ENCODE results near the gene TIAM2.

TIAM2 gene

GRCh38 chr6:155268088-155268867, 273.2 kb downstream of the TIAM2 start:
- DNase-seq, result peak in 1 of 2 donors; percentile 43

GRCh38 chr6:155269765-155270164, 274.6 kb downstream of the TIAM2 start:
- DNase-seq, result no peak

- DNase-seq, result no peak
Measured at GRCh38 chr6:155270561-155271091, 275.5 kb downstream of the TIAM2 start.

GRCh38 chr6:155271145-155271544, 276.0 kb downstream of the TIAM2 start:
- DNase-seq, result no peak

DNA sequence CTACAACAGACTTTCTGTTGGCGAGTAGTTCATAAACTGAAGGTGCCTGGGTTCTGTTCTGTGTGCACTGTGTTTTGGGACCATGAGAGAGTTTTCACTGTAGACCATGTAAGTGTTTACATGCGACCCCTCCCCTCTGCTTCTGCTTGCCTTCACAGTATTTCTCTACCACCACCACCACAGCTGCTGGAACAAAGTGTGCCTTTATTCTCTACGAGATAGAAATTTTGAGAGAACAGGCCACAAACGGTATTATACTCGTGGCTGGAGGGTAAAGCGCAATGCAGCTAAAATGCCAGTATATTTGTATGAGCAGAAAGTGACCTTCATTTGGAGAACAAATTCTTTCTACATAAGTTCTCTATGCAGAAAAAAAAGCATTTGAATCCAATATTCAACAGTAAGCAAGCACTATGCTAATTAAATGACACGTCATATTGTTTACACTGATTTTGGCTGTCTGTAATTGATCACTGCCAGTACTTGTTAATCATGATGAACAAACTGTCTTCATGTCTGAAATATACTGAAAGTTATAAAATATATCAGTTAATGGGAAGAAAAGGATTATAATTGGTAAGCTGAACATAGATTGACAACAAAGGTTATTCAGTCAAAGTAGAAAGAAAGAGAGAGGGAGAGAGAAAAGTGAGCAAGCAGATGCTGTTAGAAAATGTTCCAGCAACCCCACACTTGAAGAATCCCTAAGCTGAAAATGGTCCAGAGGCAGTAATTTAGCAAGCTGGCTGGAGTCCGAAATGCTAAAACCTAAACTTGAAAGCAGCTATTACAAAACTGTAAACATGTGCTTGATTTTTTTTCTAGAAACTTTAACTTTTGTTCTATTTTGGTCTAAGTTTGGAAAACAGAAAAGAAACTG, 277.5 kb downstream of the TIAM2 start:
- DNase-seq, result no peak

- no peak for DNase-seq
Measured at GRCh38 chr6:155273431-155273830, 278.3 kb downstream of the TIAM2 start.

DNA sequence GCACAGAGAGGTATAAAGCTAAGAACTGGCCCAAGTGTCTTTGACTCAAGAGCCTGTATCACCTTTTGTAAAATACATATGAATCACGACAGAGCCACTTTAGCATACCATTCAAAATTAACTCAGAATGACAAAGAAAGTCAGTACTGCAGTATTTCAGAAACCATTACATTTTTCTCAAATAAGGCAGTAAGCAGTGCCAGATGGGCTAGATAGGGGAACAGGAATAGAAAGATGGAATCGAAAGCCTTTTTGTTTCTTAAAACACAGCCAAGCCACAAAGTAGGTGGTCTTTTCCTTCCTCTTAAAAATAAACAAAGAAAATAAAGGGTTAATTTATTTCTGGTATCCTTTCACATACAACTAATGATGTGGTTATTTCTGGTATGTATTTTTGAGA, 279.0 kb downstream of the TIAM2 start:
- DNase-seq, result no peak

DNA sequence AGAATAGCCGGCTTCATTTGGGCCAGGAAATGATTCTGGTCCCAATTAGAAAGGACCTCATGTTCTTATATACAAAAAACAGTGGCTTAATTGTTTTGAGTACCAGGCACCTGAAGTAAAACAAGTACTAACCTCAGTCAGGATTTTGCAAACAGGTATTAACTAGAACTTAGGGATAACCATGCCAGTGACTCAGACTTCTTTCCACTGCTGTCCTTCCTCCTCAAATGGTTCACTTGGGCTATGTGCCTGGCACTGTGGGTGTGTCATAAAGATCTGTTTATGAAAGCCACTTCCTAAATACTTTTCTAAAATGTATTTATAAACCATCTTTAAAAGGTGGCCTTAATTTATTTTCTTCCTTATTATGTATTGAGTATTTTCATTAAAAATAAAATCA, 279.4 kb downstream of the TIAM2 start:
- DNase-seq, result no peak

- no peak for DNase-seq
Measured at GRCh38 chr6:155275808-155276480, 280.8 kb downstream of the TIAM2 start.

DNA sequence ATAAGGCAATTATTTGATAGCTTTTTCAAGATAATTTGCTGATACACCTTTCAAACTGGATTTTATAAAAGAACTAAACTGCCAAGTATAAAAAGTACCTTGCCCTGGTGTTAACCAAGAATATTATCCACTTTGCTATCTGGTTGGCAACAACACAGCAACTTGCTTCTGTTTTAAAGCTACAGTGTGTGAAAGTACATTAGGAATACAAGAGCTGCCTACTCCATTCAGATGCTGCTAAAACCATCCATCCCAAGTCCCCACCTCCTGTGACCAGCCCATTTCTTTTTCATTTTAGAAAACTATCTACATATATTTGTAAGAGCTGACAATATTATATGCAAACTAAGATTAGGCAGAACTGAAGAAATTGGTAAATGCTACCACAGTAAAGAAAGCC, 281.5 kb downstream of the TIAM2 start:
- no peak for DNase-seq

DNA sequence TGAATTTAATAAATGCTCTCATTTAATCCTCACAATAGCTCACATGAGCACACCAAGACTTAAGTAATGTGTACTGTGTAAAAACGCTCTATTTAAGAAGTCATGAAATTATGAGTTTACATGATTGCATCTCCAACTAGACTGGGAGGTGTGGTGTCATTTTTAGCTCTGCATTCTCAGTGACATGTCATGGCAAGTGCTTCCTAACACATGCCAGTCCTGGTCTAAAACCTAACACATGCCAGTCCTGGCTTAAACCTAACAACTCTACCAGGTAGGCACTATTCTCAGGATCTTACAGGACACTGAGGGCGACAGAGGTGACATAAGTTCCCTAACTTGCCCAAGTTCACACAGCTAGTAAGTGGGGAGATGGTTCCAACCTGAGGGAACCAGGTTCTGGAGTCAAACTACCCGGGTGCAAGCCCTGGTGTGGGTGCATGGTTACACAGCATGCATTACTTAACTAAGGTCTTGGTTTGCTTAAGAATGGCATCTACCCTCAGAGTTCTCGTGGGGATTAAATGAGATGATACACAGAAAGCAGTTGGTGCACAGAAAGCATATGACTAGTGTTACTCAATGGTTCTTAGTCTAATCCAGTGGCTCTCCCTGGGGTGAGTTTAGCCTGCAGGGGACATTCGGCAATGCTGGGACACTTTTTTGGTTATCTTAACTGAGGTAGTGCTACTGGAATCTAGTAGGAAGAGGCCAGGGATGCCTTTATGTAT, 283.4 kb downstream of the TIAM2 start:
- no peak for DNase-seq

DNA sequence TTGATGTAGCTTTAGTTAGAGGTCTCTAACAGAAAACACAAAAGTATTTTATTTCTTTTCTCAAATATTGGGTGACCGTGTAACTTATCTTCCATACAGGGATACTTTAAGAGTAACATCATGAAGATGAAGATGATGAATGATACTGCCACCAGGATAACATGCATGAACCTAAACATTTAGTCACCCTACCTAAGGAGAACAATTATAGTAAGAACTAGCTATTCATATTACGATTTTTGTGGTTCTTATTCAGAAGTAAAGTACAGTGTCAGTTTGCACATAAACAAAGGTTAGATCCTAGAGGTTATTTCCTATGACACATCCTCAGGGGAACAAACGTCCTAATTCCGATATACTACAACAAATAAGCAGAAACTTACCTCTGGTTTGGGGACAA, 289.7 kb downstream of the TIAM2 start:
- DNase-seq, result no peak

GRCh38 chr6:155287762-155288161, 292.6 kb downstream of the TIAM2 start:
- no peak for DNase-seq

- DNase-seq, result no peak
Measured at GRCh38 chr6:155290491-155290890, 295.4 kb downstream of the TIAM2 start.

DNA sequence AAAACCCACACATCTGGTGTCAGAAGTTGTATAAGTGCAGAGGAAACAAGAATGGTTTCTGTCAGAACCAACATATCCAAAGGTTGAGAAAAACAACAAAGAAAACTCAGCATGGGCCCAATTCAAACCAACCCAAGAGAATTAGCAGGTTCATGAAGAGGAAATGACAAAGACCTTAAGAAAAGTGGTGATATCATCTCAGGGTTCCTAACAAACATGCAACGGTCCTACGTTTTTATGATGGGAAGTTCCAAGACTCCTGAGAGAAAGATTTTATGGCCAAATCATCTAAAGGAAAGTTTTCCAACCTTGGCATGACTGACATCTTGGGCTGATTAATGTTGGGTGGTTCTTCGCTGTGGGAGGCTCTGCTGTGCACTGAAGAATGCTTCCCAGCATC, 296.2 kb downstream of the TIAM2 start:
- DNase-seq, result no peak

- no peak for DNase-seq
Measured at GRCh38 chr6:155292711-155293110, 297.6 kb downstream of the TIAM2 start.

GRCh38 chr6:155297669-155298068, 302.6 kb downstream of the TIAM2 start:
- no peak for DNase-seq

DNA sequence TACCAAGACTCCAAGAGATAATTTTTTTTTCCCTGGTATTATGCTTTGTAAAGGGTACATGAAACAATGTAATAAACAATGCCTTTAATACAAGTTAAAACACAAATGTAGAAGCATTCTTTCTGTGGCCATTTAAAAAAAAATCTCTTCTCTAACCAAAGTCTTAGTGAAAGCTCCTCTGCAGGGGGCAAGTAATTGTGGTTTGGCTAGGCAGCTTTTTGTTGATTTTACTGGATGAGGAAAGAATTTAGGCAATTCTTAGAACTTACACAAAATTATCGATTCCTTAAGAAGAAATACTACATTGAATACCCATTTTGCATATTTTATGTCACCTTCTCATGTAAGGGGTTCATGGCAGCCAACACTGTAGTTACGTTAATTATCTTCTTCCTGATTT, 306.8 kb downstream of the TIAM2 start:
- DNase-seq, result no peak

GRCh38 chr6:155303361-155303870, 308.3 kb downstream of the TIAM2 start:
- no peak for DNase-seq

DNA sequence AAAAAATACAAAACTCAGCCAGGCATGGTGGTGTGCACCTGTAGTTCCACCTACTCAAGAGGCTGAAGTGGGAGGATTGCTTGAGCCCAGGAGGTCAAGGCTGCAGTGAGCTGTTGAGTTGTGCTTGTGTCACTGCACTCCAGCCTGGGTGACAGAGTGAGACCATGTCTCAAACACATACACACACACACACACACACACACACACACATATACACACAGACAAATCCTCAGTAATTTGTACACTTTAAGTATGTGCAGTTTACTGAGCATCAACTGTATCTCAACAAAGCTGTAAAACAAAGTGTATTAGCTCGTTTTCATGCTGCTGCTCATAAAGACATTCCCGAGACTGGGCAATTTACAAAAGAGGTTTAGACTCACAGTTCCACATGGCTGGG, 311.8 kb downstream of the TIAM2 start:
- no peak for DNase-seq
